IMR-90 (cell line): ENCODE measurements around the gene PFDN6. TPM values are rescaled to one million over a fixed set of nuclear protein-coding genes. Genes with fewer than 3 reads are reported as not detected.

Experiments used
- ATAC-seq: fragments of 200-7000 bp; cut with Tn5 transposase; 2 replicates; pipeline ENCODE4 v1.9.1; 2020; ENCODE audit warnings: low read depth, mild to moderate bottlenecking, moderate library complexity
- BruUV-seq: library from RNA; stranded (reverse); fragments of 400-500 nt; replicated peaks from 2 replicates; lab custom pipeline; 2021; lab: Mats Ljungman, UMichigan
- CTCF ChIA-PET: fragments of 300-600 bp; formaldehyde crosslinking; extraction: SDS; loops from one replicate; lab custom pipeline; 2021; ENCODE audit warnings: antibody characterized with exemption; lab: Yijun Ruan, JAX
- POLR2A ChIA-PET: fragments of 300-600 bp; sonication (Branson Sonifier 250); formaldehyde crosslinking; loops from one replicate; lab custom pipeline; 2022; ENCODE audit warnings: antibody characterized with exemption; ENCODE audit not compliant: unreplicated experiment; lab: Charles Lee
- DNase-seq: peaks from one replicate; pipeline ENCODE4 v3.0.0; 2013
- H2AFZ ChIP-seq: replicated peaks from 2 replicates; pipeline ENCODE3; 2013; ENCODE audit warnings: low read length, mild to moderate bottlenecking; ENCODE audit not compliant: poor library complexity
- H2AK5ac ChIP-seq: 2 replicates; pipeline ENCODE4 v1.6.1; 2013; ENCODE audit warnings: low read depth, low read length, inconsistent platforms
- H2AK9ac ChIP-seq: replicated peaks from 2 replicates; pipeline ENCODE3; 2013; ENCODE audit warnings: mild to moderate bottlenecking, low read depth, low read length, moderate library complexity; ENCODE audit not compliant: poor library complexity
- H2BK120ac ChIP-seq: 2 replicates; pipeline ENCODE4 v1.6.1; 2013; ENCODE audit warnings: low read depth, low read length, inconsistent platforms
- H2BK15ac ChIP-seq: 3 replicates; pipeline ENCODE4 v1.6.1; 2013; ENCODE audit warnings: low read depth, low read length, inconsistent platforms
- H2BK20ac ChIP-seq: 2 replicates; pipeline ENCODE4 v1.6.1; 2013; ENCODE audit warnings: low read depth, mild to moderate bottlenecking, inconsistent platforms, low read length, moderate library complexity
- H2BK5ac ChIP-seq: 2 replicates; pipeline ENCODE4 v1.6.1; 2013; ENCODE audit warnings: mild to moderate bottlenecking, low read depth, low read length, inconsistent platforms; ENCODE audit not compliant: poor library complexity, severe bottlenecking
- H3K14ac ChIP-seq: replicated peaks from 2 replicates; pipeline ENCODE4 v1.6.1; 2013; ENCODE audit warnings: low read depth, low read length, inconsistent platforms
- H3K18ac ChIP-seq: 2 replicates; pipeline ENCODE4 v1.6.1; 2013; ENCODE audit warnings: low read depth, low read length, control low read depth
- H3K23ac ChIP-seq: 2 replicates; pipeline ENCODE4 v1.6.1; 2013; ENCODE audit warnings: low read depth, low read length, inconsistent platforms
- H3K27ac ChIP-seq: 2 replicates; pipeline ENCODE4 v1.5.1; 2013; ENCODE audit warnings: mild to moderate bottlenecking, control low read depth, low read length; ENCODE audit not compliant: insufficient read depth
- H3K27me3 ChIP-seq: 2 replicates; pipeline ENCODE4 v1.6.1; 2013; ENCODE audit warnings: low read length; ENCODE audit not compliant: control insufficient read depth, insufficient read depth
- H3K36me3 ChIP-seq: 2 replicates; pipeline ENCODE4 v1.6.1; 2013; ENCODE audit warnings: low read length, mixed read lengths; ENCODE audit not compliant: control insufficient read depth, insufficient read depth
- H3K4ac ChIP-seq: 2 replicates; pipeline ENCODE4 v1.6.1; 2013; ENCODE audit warnings: low read depth, low read length, inconsistent platforms
- H3K4me1 ChIP-seq: 2 replicates; pipeline ENCODE4 v1.6.1; 2013; ENCODE audit warnings: low read length, mixed read lengths; ENCODE audit not compliant: control insufficient read depth, insufficient read depth
- H3K4me2 ChIP-seq: 2 replicates; pipeline ENCODE4 v1.6.1; 2013; ENCODE audit warnings: low read depth, mild to moderate bottlenecking, control low read depth, low read length, moderate library complexity
- H3K4me3 ChIP-seq: 2 replicates; pipeline ENCODE4 v1.5.1; 2013; ENCODE audit warnings: low read depth, mild to moderate bottlenecking, control low read depth, low read length, moderate library complexity; ENCODE audit not compliant: insufficient read depth
- H3K56ac ChIP-seq: 2 replicates; pipeline ENCODE4 v1.6.1; 2013; ENCODE audit warnings: low read length, inconsistent platforms; ENCODE audit not compliant: insufficient read depth; ENCODE audit errors: extremely low read depth
- H3K79me1 ChIP-seq, 2 experiments: 2 replicates each; pipeline ENCODE4 v1.6.1; 2013; ENCODE audit warnings: low read length in 2 of 2, inconsistent platforms in 1 of 2, low read depth in 1 of 2
- H3K9ac ChIP-seq: 2 replicates; pipeline ENCODE4 v1.6.1; 2013; ENCODE audit warnings: low read depth, low read length, control low read depth
- H3K9me1 ChIP-seq: 2 replicates; pipeline ENCODE4 v1.6.1; 2013; ENCODE audit warnings: low read length, inconsistent platforms; ENCODE audit not compliant: insufficient read depth
- H3K9me3 ChIP-seq: 2 replicates; pipeline ENCODE4 v1.6.1; 2013; ENCODE audit warnings: low read length; ENCODE audit not compliant: control insufficient read depth, insufficient read depth
- H4K20me1 ChIP-seq: 2 replicates; pipeline ENCODE4 v1.6.1; 2013; ENCODE audit warnings: low read length, inconsistent platforms; ENCODE audit not compliant: insufficient read depth
- H4K5ac ChIP-seq: 2 replicates; pipeline ENCODE4 v1.6.1; 2013; ENCODE audit warnings: mild to moderate bottlenecking, low read depth, low read length, control low read depth
- H4K8ac ChIP-seq, 2 experiments: 2 replicates each; pipeline ENCODE4 v1.6.1; 2013; ENCODE audit warnings: low read depth in 2 of 2, low read length in 2 of 2, control low read depth in 1 of 2, inconsistent platforms in 1 of 2
- H4K91ac ChIP-seq: 2 replicates; pipeline ENCODE4 v1.6.1; 2013; ENCODE audit warnings: low read depth, low read length, inconsistent platforms; ENCODE audit not compliant: insufficient read depth
- BHLHE40 ChIP-seq: fragments of 150-350 bp; IDR thresholded peaks from 2 replicates; pipeline ENCODE4 v1.6.1; 2016; ENCODE audit warnings: mild to moderate bottlenecking, low read depth, low read length
- CEBPB ChIP-seq: IDR thresholded peaks from 2 replicates; pipeline ENCODE4 v1.6.1; 2012; ENCODE audit warnings: low read depth, low read length, improper control_type of control experiment
- MAZ ChIP-seq: IDR thresholded peaks from 2 replicates; pipeline ENCODE4 v1.6.1; 2012; ENCODE audit warnings: low read depth, mild to moderate bottlenecking, low read length, improper control_type of control experiment, moderate library complexity, borderline replicate concordance
- RAD21 ChIP-seq: IDR thresholded peaks from 2 replicates; pipeline ENCODE4 v1.6.1; 2012; ENCODE audit warnings: low read length, improper control_type of control experiment
- RCOR1 ChIP-seq: IDR thresholded peaks from 2 replicates; pipeline ENCODE4 v1.6.1; 2012; ENCODE audit warnings: mild to moderate bottlenecking, low read length, improper control_type of control experiment; ENCODE audit not compliant: insufficient replicate concordance
- RFX5 ChIP-seq: IDR thresholded peaks from 2 replicates; pipeline ENCODE4 v1.8.0; 2012; ENCODE audit warnings: low read depth, mild to moderate bottlenecking, low read length, moderate library complexity
- WGBS, 2 experiments: methylation state at CpG; one replicate each; pipeline versions ENCODE4 v1.1.5 to v1.1.7; 2013; ENCODE audit warnings: missing lambda C conversion rate in 2 of 2; ENCODE audit not compliant: insufficient read length in 1 of 2; ENCODE audit errors: extremely low coverage in 2 of 2; 5-methylcytosine and 5-hydroxymethylcytosine counted together
- dilution Hi-C: fragments of 300-500 bp; cut with HindIII; formaldehyde crosslinking; loops from one replicate; pipeline ENCODE4 v1.14.3; 2018; ENCODE audit warnings: low sequenced_read_pairs; ENCODE audit not compliant: unreplicated experiment
- in situ Hi-C: fragments of 300-500 bp; cut with MboI; formaldehyde crosslinking; loops from 3 replicates; pipeline ENCODE4 v1.14.3; 2019; ENCODE audit warnings: low sequenced_read_pairs, inconsistent platforms, mixed read lengths
- intact Hi-C: fragments of 100-400 bp; cut with micrococcal nuclease; formaldehyde crosslinking; loops from 2 replicates; pipeline ENCODE4 v1.10.0; 2022
- polyA plus RNA-seq, 3 experiments: library from polyadenylated mRNA; depleted of rRNA; stranded (reverse); fragments of >200 nt; gene quantifications; 2 replicates each; pipeline ENCODE4 v1.2.3, GENCODE V29; 2012; ENCODE audit warnings: low replicate concordance in 1 of 3
- total RNA-seq: library from RNA; depleted of rRNA; stranded (reverse); fragments of >200 nt; gene quantifications from 2 replicates; pipeline ENCODE4 v1.2.3, GENCODE V29; 2012

PFDN6 gene
- total and polyA plus RNA-seq, 2 of the 4 experiments (the other 2 are of a cell fraction): 24.4 to 92.1 TPM

GRCh38 chr6:33314943-33315792 lies 25.8 kb downstream of the PFDN6 start:
- H3K4me3 ChIP-seq: no peak overlapping the region
- peaks cover 17% of the 10 kb centered on the region for H3K9me1 ChIP-seq
- peak overlapping the region; percentile 98 for H3K4ac ChIP-seq
- peaks cover 17% of the 10 kb centered on the region for H4K20me1 ChIP-seq
- peak overlapping the region; percentile 94 for H3K23ac ChIP-seq
- peaks cover 35 to 82% of the 10 kb centered on the region in 2 experiments for H3K79me1 ChIP-seq
- peak overlapping the region; percentile 86 for H2BK120ac ChIP-seq
- peak overlapping the region; percentile 43; the same call in 1 of the 3 replicates for H2BK15ac ChIP-seq
- no peak overlapping the region for H3K9ac ChIP-seq
- WGBS, 2 experiments: 56% methylated on average over 31 of the region's 47 CpGs; no CpG with 5 or more reads in 1 of the 2 experiments
- peak overlapping the region; percentile 98 for H2AK5ac ChIP-seq
- DNase-seq (no peak), ATAC-seq (no peak)
- H3K27me3 ChIP-seq: no peaks in the 10 kb centered on the region
- no peaks in the 10 kb centered on the region for H3K9me3 ChIP-seq
- no TSS peak for BruUV-seq
- peak overlapping the region; percentile 99 for H2AK9ac ChIP-seq
- in situ Hi-C loops: no loop called here
- peak overlapping the region; percentile 95 for H2BK5ac ChIP-seq
- peak overlapping the region; percentile 68; the same call in 1 of the 2 replicates for H2BK20ac ChIP-seq
- TF ChIP-seq RCOR1 (no peak), BHLHE40 (no peak), MAZ (no peak), RFX5 (no peak), RAD21 (no peak), CEBPB (no peak)
- H2AFZ ChIP-seq: peak overlapping the region; percentile 96
- H3K14ac ChIP-seq: peak overlapping the region; percentile 93
- H3K18ac ChIP-seq: peak overlapping the region; percentile 15; the same call in 1 of the 2 replicates
- peak overlapping the region; percentile 36 for H4K5ac ChIP-seq
- dilution Hi-C loops: no loop called here
- H3K36me3 ChIP-seq: peaks cover 19% of the 10 kb centered on the region
- peak overlapping the region; percentile 92 for H4K91ac ChIP-seq
- peak overlapping the region; percentile 97; the same call in 1 of the 2 replicates for H3K27ac ChIP-seq
- peak overlapping the region; percentile 94 for H3K56ac ChIP-seq
- CTCF ChIA-PET: no interaction called here
- H3K4me1 ChIP-seq: peaks cover 27% of the 10 kb centered on the region
- intact Hi-C loops: loop anchor here (5.0 kb wide), 1 partner anchor 102 kb away; the partner anchor contains the start of gene CUTA
- POLR2A ChIA-PET: no interaction called here
- H4K8ac ChIP-seq: peak overlapping the region; percentile 79 to 96; a peak in 3 of 4 replicates
- peak overlapping the region; percentile 78 for H3K4me2 ChIP-seq
